ENCODE results near the gene SLIT1.

Gene SLIT1

DNA sequence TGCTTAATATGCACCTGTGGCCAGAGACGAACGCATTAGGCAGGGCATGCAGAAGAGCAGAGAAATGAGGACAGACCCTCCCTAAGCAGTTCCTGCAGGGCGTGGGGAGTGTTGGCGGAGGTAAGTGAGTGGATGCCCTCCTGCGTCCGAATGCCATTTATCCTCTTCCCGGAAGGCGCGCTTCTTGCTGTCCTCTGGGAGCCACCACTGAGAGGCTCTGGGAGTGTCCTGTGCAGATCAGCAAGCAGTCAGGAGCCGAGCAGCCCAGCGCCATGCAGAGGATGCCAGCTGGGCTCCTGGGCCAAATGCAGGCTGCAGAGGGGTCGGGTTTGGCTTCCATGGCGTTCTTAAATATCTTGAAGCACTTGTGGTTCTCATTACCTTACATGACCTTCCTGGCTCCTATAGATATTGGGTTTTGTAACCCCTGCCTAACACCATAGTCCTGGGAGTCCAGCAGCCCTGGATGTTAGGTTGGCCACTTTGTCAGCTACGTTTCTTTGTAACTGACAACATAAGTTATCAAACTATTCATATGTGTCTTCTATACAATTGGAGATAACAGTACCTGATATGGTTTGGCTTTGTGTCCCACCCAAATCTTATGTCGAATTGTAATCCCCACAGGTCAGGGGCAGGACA, 30.0 kb upstream of the SLIT1 start:
- Histone ChIP-seq H3K9ac (no peak overlapping the region), H3K9me3 (ENCODE audit: control insufficient read depth, low read length) (no peaks in the 10 kb centered on the region), H3K4me2 (ENCODE audit: low read length) (no peak overlapping the region), H3K36me3 (ENCODE audit: control insufficient read depth, insufficient read depth, low read length) (no peaks in the 10 kb centered on the region), H3K27me3 (ENCODE audit: control insufficient read depth, insufficient read depth, low read length) (no peaks in the 10 kb centered on the region), H3K4me3 (ENCODE audit: low read depth, low read length) (no peak overlapping the region), H3K4me1 (no peaks in the 10 kb centered on the region), H3K79me2 (no peaks in the 10 kb centered on the region), H3K27ac (no peak overlapping the region), H2AFZ (no peak overlapping the region)
- TF ChIP-seq CTCF (IDR thresholded peaks at IDR 0.05), result no peak

DNA sequence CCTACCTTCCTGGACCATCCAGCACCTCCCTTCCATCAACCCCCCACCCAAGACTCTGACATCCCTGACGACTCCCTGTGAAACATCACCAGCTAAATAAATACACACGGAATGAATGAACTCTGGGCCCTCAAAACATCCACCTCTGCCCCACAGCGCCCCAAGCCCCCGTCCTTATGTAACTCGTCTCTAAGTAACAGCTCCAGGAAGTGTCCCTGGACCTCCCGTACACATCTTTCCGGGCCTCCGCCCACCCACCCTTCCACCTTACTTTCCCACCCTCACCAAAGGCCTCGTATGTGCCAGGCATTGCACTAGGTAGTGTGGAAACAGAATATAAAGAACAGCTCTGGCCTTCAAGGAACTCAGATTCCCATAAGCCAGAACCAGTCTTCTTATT, 27.7 kb upstream of the SLIT1 start:
- H2AFZ ChIP-seq, result no peak overlapping the region
- H3K79me2 ChIP-seq, result no peaks in the 10 kb centered on the region
- H3K4me1 ChIP-seq, result no peaks in the 10 kb centered on the region
- no peaks in the 10 kb centered on the region for H3K9me3 ChIP-seq (ENCODE audit: control insufficient read depth, low read length)
- no peak for TF ChIP-seq CTCF (IDR thresholded peaks at IDR 0.05)
- H3K4me2 ChIP-seq (ENCODE audit: low read length), result no peak overlapping the region
- no peak overlapping the region for H3K9ac ChIP-seq
- no peak overlapping the region for H3K27ac ChIP-seq
- H3K4me3 ChIP-seq (ENCODE audit: low read depth, low read length), result no peak overlapping the region
- H3K36me3 ChIP-seq (ENCODE audit: control insufficient read depth, insufficient read depth, low read length), result no peaks in the 10 kb centered on the region
- no peaks in the 10 kb centered on the region for H3K27me3 ChIP-seq (ENCODE audit: control insufficient read depth, insufficient read depth, low read length)

DNA sequence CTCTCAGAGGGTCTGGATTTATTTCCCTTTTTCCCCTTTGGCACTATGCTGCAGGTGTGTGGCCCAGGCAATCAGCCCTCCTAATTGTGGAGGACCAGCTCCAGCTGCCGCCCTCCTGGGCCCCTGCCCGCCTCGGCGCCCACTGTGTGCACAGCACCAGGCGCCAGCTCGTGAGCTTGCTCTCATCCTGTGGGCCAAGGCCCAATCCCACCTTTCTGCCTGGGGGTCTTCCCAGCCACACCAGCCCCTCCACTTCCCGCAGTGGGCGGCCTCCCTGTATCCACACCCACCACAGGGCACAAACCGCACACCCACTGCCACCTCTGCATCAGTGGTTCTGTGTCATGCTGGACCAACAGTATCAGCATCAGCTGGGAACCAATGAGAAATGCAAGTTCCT, 25.5 kb upstream of the SLIT1 start:
- no peaks in the 10 kb centered on the region for H3K27me3 ChIP-seq (ENCODE audit: control insufficient read depth, insufficient read depth, low read length)
- H3K27ac ChIP-seq, result no peak overlapping the region
- no peak overlapping the region for H3K4me3 ChIP-seq (ENCODE audit: low read depth, low read length)
- no peak overlapping the region for H2AFZ ChIP-seq
- no peak overlapping the region for H3K9ac ChIP-seq
- H3K36me3 ChIP-seq (ENCODE audit: control insufficient read depth, insufficient read depth, low read length), result no peaks in the 10 kb centered on the region
- no peak for TF ChIP-seq CTCF (IDR thresholded peaks at IDR 0.05)
- H3K4me2 ChIP-seq (ENCODE audit: low read length), result no peak overlapping the region
- no peaks in the 10 kb centered on the region for H3K4me1 ChIP-seq
- no peaks in the 10 kb centered on the region for H3K79me2 ChIP-seq
- H3K9me3 ChIP-seq (ENCODE audit: control insufficient read depth, low read length), result no peaks in the 10 kb centered on the region

DNA sequence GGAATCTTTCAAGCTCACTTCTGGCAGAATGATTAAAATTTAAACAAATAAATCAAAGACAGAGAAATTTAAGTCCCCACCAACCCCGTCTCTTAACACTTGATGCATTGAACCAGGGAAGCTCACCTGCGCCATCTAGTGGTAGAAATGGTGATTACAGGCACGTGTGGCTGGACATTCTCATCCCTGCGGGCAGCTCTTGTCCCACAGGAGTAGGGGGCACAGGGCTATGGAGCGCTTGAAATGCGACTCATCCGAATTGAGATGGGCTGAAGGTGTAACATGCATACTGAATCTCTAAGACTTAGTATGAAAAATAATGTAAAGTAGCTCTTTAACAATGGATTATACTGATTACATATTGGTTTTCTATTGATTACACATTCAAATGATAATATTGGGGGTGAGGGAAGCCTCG, 24.8 kb upstream of the SLIT1 start:
- no peak overlapping the region for H3K9ac ChIP-seq
- H3K36me3 ChIP-seq (ENCODE audit: control insufficient read depth, insufficient read depth, low read length), result no peaks in the 10 kb centered on the region

More for the DNA sequence above, 24.8 kb upstream of the SLIT1 start:
- no peaks in the 10 kb centered on the region for H3K9me3 ChIP-seq (ENCODE audit: control insufficient read depth, low read length)
- H3K27ac ChIP-seq, result no peak overlapping the region
- H3K4me3 ChIP-seq (ENCODE audit: low read depth, low read length), result no peak overlapping the region
- no peaks in the 10 kb centered on the region for H3K27me3 ChIP-seq (ENCODE audit: control insufficient read depth, insufficient read depth, low read length)
- H3K4me1 ChIP-seq, result no peaks in the 10 kb centered on the region
- peak; percentile 98 for TF ChIP-seq CTCF (IDR thresholded peaks at IDR 0.05)
- no peaks in the 10 kb centered on the region for H3K79me2 ChIP-seq
- no peak overlapping the region for H3K4me2 ChIP-seq (ENCODE audit: low read length)
- H2AFZ ChIP-seq, result no peak overlapping the region
